HepG2 (cell line): ENCODE measurements around the gene WDR27. TPM values are rescaled to one million over a fixed set of nuclear protein-coding genes. Genes with fewer than 3 reads are reported as not detected.

ENCODE experiments used
- ATAC-seq: fragments of 200-7000 bp; cut with Tn5 transposase; 3 replicates; pipeline ENCODE4 v1.9.1; 2020; ENCODE audit warnings: mild to moderate bottlenecking, moderate library complexity
- BruUV-seq: library from RNA; stranded (reverse); fragments of 400-500 nt; replicated peaks from 2 replicates; lab custom pipeline; 2021; lab: Mats Ljungman, UMichigan
- CTCF ChIA-PET: fragments of 300-600 bp; formaldehyde crosslinking; extraction: SDS; loops from one replicate; lab custom pipeline; 2021; ENCODE audit warnings: low total read pairs, inconsistent platforms, low intra/inter-chr PET ratio; lab: Yijun Ruan, JAX
- POLR2A ChIA-PET: fragments of 350-600 bp; sonication (Branson Sonifier 250); formaldehyde crosslinking; loops from one replicate; lab custom pipeline; 2020; ENCODE audit warnings: antibody characterized with exemption, inconsistent platforms; lab: Yijun Ruan, JAX
- DNase-seq: peaks from one replicate; pipeline ENCODE4 v3.0.0-alpha.2; 2015; ENCODE audit warnings: low spot score
- FAIRE-seq: peaks from 3 replicates; lab custom pipeline; 2011; peaks lifted over from hg19 to GRCh38; lab: Jason Lieb, UNC
- H2AFZ ChIP-seq: one replicate; pipeline ENCODE4 v1.6.1; 2011; ENCODE audit warnings: low read length, inconsistent platforms
- H3K27ac ChIP-seq: fragments of 300-600 bp; 3 replicates; pipeline ENCODE4 v1.8.0; 2011; ENCODE audit warnings: mixed run types, mild to moderate bottlenecking, mixed read lengths, low read length, inconsistent platforms; ENCODE audit not compliant: insufficient read depth; ENCODE audit errors: extremely low read length
- H3K27me3 ChIP-seq, 2 experiments: fragments of 200-600 bp in 1 of 2; 2 replicates in 1 of 2; 3 replicates in 1 of 2; pipeline versions ENCODE4 v1.6.0 to v1.8.0; 2011; ENCODE audit warnings: low read length in 2 of 2, mild to moderate bottlenecking in 2 of 2, moderate library complexity in 2 of 2, inconsistent platforms in 1 of 2; ENCODE audit not compliant: insufficient read depth in 2 of 2, control insufficient read depth in 1 of 2
- H3K36me3 ChIP-seq, 2 experiments: fragments of 200-600 bp in 1 of 2; replicated peaks in 1 of 2; 2 replicates in 1 of 2; 3 replicates in 1 of 2; pipeline versions ENCODE4 v1.5.1 to v1.8.0; 2011; ENCODE audit warnings: low read length in 2 of 2, inconsistent platforms in 1 of 2; ENCODE audit not compliant: insufficient read depth in 2 of 2, control insufficient read depth in 1 of 2
- H3K4me1 ChIP-seq: 2 replicates; pipeline ENCODE4 v1.5.1; 2012; ENCODE audit warnings: low read length, inconsistent platforms; ENCODE audit not compliant: insufficient read depth
- H3K4me2 ChIP-seq: 2 replicates; pipeline ENCODE4 v1.6.0; 2011; ENCODE audit warnings: low read depth, low read length, inconsistent platforms
- H3K4me3 ChIP-seq, 3 experiments: fragments of 200-600 bp in 1 of 3; sonication (generic), shearing (Covaris generic) in 1 of 3; replicated peaks in 1 of 3; 2 replicates each; pipeline ENCODE4 v1.5.1; 2011 to 2016; ENCODE audit warnings: low read length in 3 of 3, inconsistent platforms in 2 of 3, low read depth in 2 of 3, mild to moderate bottlenecking in 2 of 3, control low read depth in 1 of 3, mixed read lengths in 1 of 3; ENCODE audit not compliant: insufficient read depth in 1 of 3
- H3K79me2 ChIP-seq: one replicate; pipeline ENCODE4 v1.6.1; 2011; ENCODE audit warnings: low read length, inconsistent platforms; ENCODE audit not compliant: insufficient read depth
- H3K9ac ChIP-seq: 2 replicates; pipeline ENCODE4 v1.6.0; 2011; ENCODE audit warnings: mild to moderate bottlenecking, low read depth, low read length, inconsistent platforms; ENCODE audit not compliant: insufficient read depth
- H3K9me3 ChIP-seq: 2 replicates; pipeline ENCODE4 v1.5.1; 2012; ENCODE audit warnings: mild to moderate bottlenecking, low read length
- H4K20me1 ChIP-seq: 2 replicates; pipeline ENCODE4 v1.6.0; 2011; ENCODE audit warnings: inconsistent platforms, mild to moderate bottlenecking, low read length, moderate library complexity; ENCODE audit not compliant: insufficient read depth
- ARID5B ChIP-seq: IDR thresholded peaks from 2 replicates; pipeline ENCODE4 v1.4.0; 2020; ENCODE audit warnings: mild to moderate bottlenecking, missing genetic modification reagents
- ARNT ChIP-seq: fragments of 450-650 bp; IDR thresholded peaks from 2 replicates; pipeline ENCODE4 v1.6.1; 2017
- ATAD3A ChIP-seq: sonication (generic); formaldehyde crosslinking; IDR thresholded peaks from 2 replicates; pipeline ENCODE4 v1.4.0; 2020; ENCODE audit warnings: missing genetic modification reagents
- KDM5B ChIP-seq: sonication (generic); formaldehyde crosslinking; IDR thresholded peaks from 2 replicates; pipeline ENCODE4 v1.4.0; 2020; ENCODE audit warnings: missing genetic modification reagents, mild to moderate bottlenecking, borderline replicate concordance
- RBFOX2 ChIP-seq: fragments of 200-400 bp; formaldehyde crosslinking; IDR thresholded peaks from 2 replicates; pipeline ENCODE4 v1.6.1; 2017; ENCODE audit warnings: low read depth, mild to moderate bottlenecking, low read length
- ZNF292 ChIP-seq: sonication (generic); formaldehyde crosslinking; IDR thresholded peaks from 2 replicates; pipeline ENCODE4 v1.8.1; 2022; ENCODE audit warnings: mild to moderate bottlenecking, low read depth, missing genetic modification reagents, borderline replicate concordance
- ZSCAN12 ChIP-seq: sonication (generic); formaldehyde crosslinking; IDR thresholded peaks from 2 replicates; pipeline ENCODE4 v1.9.0; 2021; ENCODE audit warnings: mild to moderate bottlenecking, missing genetic modification reagents
- WGBS: methylation state at CpG from one replicate; pipeline ENCODE4 v1.1.6; 2017; ENCODE audit warnings: low lambda C conversion rate; 5-methylcytosine and 5-hydroxymethylcytosine counted together
- in situ Hi-C: cut with HindIII; loops from 2 replicates; pipeline ENCODE4 v1.10.0; 2017; ENCODE audit warnings: low pct_unique_long_range_greater_than_20kb; ENCODE audit not compliant: extremely low pct_ligation_motif_present
- intact Hi-C: fragments of 100-400 bp; cut with micrococcal nuclease; formaldehyde crosslinking; loops from one replicate; pipeline ENCODE4 v1.10.0; 2022; ENCODE audit not compliant: unreplicated experiment
- polyA plus RNA-seq, 8 experiments: library from polyadenylated mRNA; depleted of rRNA in 3 of 8; stranded (reverse) in 7 of 8; unstranded in 1 of 8; fragments of >200 nt; fragmentation: Illumina TruSeq in 4 of 8; extraction: Trizol in 4 of 8; gene quantifications; 2 replicates each; pipeline versions ENCODE4 v1.2.1 to v1.2.3, GENCODE V29; 2011 to 2016; ENCODE audit warnings: low read depth in 4 of 8, missing spikeins in 1 of 8, mixed read lengths in 1 of 8; ENCODE audit not compliant: insufficient read depth in 1 of 8
- total RNA-seq, 5 experiments: library from RNA; depleted of rRNA; stranded (reverse); fragments of >200 nt; fragmentation: Illumina TruSeq; extraction: Trizol; gene quantifications; 2 replicates each; pipeline ENCODE4 v1.2.3, GENCODE V29; 2016; ENCODE audit warnings: low read depth in 1 of 5

Gene WDR27
- total and polyA plus RNA-seq, 2 of the 13 experiments (the other 11 are each of a cell fraction or from before 2014, with no cell fraction given), result 34.1 to 80.3 TPM

GRCh38 chr6:169714178-169714577 lies 12.3 kb upstream of the WDR27 start:
- TF ChIP-seq ZSCAN12 (no peak), ATAD3A (CRISPR knock-in tag) (no peak), ARNT (no peak), KDM5B (CRISPR knock-in tag) (no peak), RBFOX2 (0 out of 2 replicates have a peak, but pooled peaks have one; percentile 29), ARID5B (no peak), ZNF292 (CRISPR knock-in tag) (no peak)
- no peaks in the 10 kb centered on the region for H3K9me3 ChIP-seq
- no peak overlapping the region for H3K4me3 ChIP-seq
- ChIA-PET CTCF (no interaction called here), POLR2A (interaction anchor here (0.7 to 2.2 kb wide), 4 partner anchors 11 to 76 kb away, joined by 3 to 7 read pairs (median 6); partner anchors contain the start of genes C6orf120, DYNLT2, ERMARD and WDR27)
- no peaks in the 10 kb centered on the region for H3K27me3 ChIP-seq
- FAIRE-seq, result no peak
- H3K79me2 ChIP-seq, result peaks cover 27% of the 10 kb centered on the region
- DNase-seq, result no peak
- BruUV-seq, result no TSS peak
- no peak overlapping the region for H3K27ac ChIP-seq
- in situ Hi-C loops (no loop called here), intact Hi-C loops (no loop called here)
- peaks cover 15% of the 10 kb centered on the region for H3K4me1 ChIP-seq
- no peak overlapping the region for H2AFZ ChIP-seq
- peak; percentile 43 for ATAC-seq
- H3K4me2 ChIP-seq, result no peak overlapping the region
- H4K20me1 ChIP-seq, result peaks cover 5% of the 10 kb centered on the region
- peaks cover 17 to 81% of the 10 kb centered on the region in 2 experiments for H3K36me3 ChIP-seq
- H3K9ac ChIP-seq, result no peak overlapping the region
- WGBS, result 100% methylated on average over 2 of the region's 2 CpGs
